NCI-H1417 (cell line): ENCODE measurements around the gene NRAS.
"Not testable (repeated sequence)": the region's sequence is repeated elsewhere in the genome, so short reads cannot be mapped to it uniquely, and the experiment has no call there.

ENCODE experiments used
- DNase-seq, 3 experiments: peaks; one replicate each; lab custom pipeline; 2025; lab: John Stamatoyannopoulos, UW

The NRAS gene

GRCh38 chr1:114716304-114717170 lies at the start of gene NRAS:
Gene NRAS (minus strand): TSS chr1:114716771. CDS start chr1:114716160, 611 bp downstream.
- peak; percentile 89 to 91 (median 90) for DNase-seq

GRCh38 chr1:114764689-114765088 lies 48.1 kb upstream of the NRAS start:
- DNase-seq: no peak

GRCh38 chr1:114758256-114758832 lies 41.8 kb upstream of the NRAS start:
- no peak for DNase-seq

- DNase-seq: peak; percentile 93 to 100 (median 99)
These were observed 41.1 kb upstream of the NRAS start, which contains the start of gene CSDE1 for GRCh38 chr1:114757455-114758255. Gene CSDE1 (minus strand): TSS chr1:114757984. CDS start chr1:114739890, 18,094 bp downstream.

- DNase-seq: no peak
These were observed 40.4 kb upstream of the NRAS start for GRCh38 chr1:114756949-114757454.

GRCh38 chr1:114756009-114756892 lies 39.7 kb upstream of the NRAS start:
- DNase-seq: no peak

GRCh38 chr1:114755006-114755931 lies 38.7 kb upstream of the NRAS start:
- DNase-seq: no peak

GRCh38 chr1:114753702-114754101 lies 37.1 kb upstream of the NRAS start:
- DNase-seq: not testable (repeated sequence)

GRCh38 chr1:114753143-114753542 lies 36.6 kb upstream of the NRAS start:
- DNase-seq: no peak

GRCh38 chr1:114750780-114751179 lies 34.2 kb upstream of the NRAS start:
- DNase-seq: peak in 1 of 3 experiments; percentile 43

GRCh38 chr1:114749835-114750234 lies 33.3 kb upstream of the NRAS start:
- DNase-seq: no peak

- no peak for DNase-seq
These were observed 30.0 kb upstream of the NRAS start for GRCh38 chr1:114746450-114747121.

GRCh38 chr1:114745291-114745690 lies 28.7 kb upstream of the NRAS start:
- no peak for DNase-seq

GRCh38 chr1:114741963-114742746 lies 25.6 kb upstream of the NRAS start:
- DNase-seq: no peak

- no peak for DNase-seq
These were observed 23.8 kb upstream of the NRAS start for GRCh38 chr1:114740331-114740730.

- DNase-seq: no peak
These were observed 20.8 kb upstream of the NRAS start for GRCh38 chr1:114737314-114737849.

- DNase-seq: no peak
These were observed 18.9 kb upstream of the NRAS start for GRCh38 chr1:114735479-114735878.

GRCh38 chr1:114729782-114730181 lies 13.2 kb upstream of the NRAS start:
- DNase-seq: no peak
